ENCODE results near the gene TIMMDC1. TPM values are rescaled to one million over a fixed set of nuclear protein-coding genes. Genes with fewer than 3 reads are reported as not detected.
"Not testable (repeated sequence)": the region's sequence is repeated elsewhere in the genome, so short reads cannot be mapped to it uniquely, and the experiment has no call there.

The TIMMDC1 gene
- total RNA-seq, 1 experiment from 2014 or later, result 109 TPM

- H3K4me2 ChIP-seq (ENCODE audit: insufficient read depth, insufficient read length, low read length), result no peak overlapping the region
- H3K4me3 Mint-ChIP-seq, result no peak overlapping the region
- peaks cover 4 to 5% of the 10 kb centered on the region in 2 experiments; a peak in 3 of 4 replicates for H3K4me1 Mint-ChIP-seq
Observed at GRCh38 chr3:119562307-119562961, 64.1 kb downstream of the TIMMDC1 start.

GRCh38 chr3:119563334-119563733 lies 65.0 kb downstream of the TIMMDC1 start:
- not testable (repeated sequence) for DNase-seq; H3K4me1 Mint-ChIP-seq; H2BK120ac ChIP-seq (ENCODE audit: low read depth, low read length, poor library complexity, severe bottlenecking); H4K8ac ChIP-seq (replicated peaks; ENCODE audit: insufficient read length, low read depth, low read length); H3K4me2 ChIP-seq (ENCODE audit: insufficient read depth, insufficient read length, low read length); H2BK5ac ChIP-seq (ENCODE audit: insufficient read length, low read length); H3K36me3 Mint-ChIP-seq (ENCODE audit: insufficient read depth in 1 of 3, low read depth in 3 of 3); H3K4me1 ChIP-seq (ENCODE audit: insufficient read depth, low read length); H3K9me3 ChIP-seq (ENCODE audit: control insufficient read depth, low read depth, low read length); H3K23me2 ChIP-seq (ENCODE audit: insufficient read length, low read depth, low read length, poor library complexity, severe bottlenecking); H3K79me1 ChIP-seq (ENCODE audit: insufficient read depth, low read depth, low read length, poor library complexity, severe bottlenecking); H3K27ac ChIP-seq (ENCODE audit: insufficient read length, low read depth, low read length); H3K79me2 ChIP-seq (ENCODE audit: insufficient read depth, low read length); H3K23ac ChIP-seq (ENCODE audit: insufficient read length, low read depth, low read length); H3K4me3 Mint-ChIP-seq; H3K18ac ChIP-seq (ENCODE audit: insufficient read length, low read depth, low read length); H4K20me1 ChIP-seq (ENCODE audit: control insufficient read depth, insufficient read depth, insufficient read length); H3K56ac ChIP-seq (ENCODE audit: insufficient read length, low read depth, low read length); H2AFZ ChIP-seq (ENCODE audit: low read length); H4K5ac ChIP-seq (ENCODE audit: insufficient read length, low read depth, low read length); H2BK12ac ChIP-seq (ENCODE audit: insufficient read length, low read depth, low read length); H3T11ph ChIP-seq (ENCODE audit: low read length); H3K9me3 Mint-ChIP-seq; H3K27me3 ChIP-seq (ENCODE audit: insufficient read depth, low read length); H2BK15ac ChIP-seq (ENCODE audit: low read depth, low read length); H2AK5ac ChIP-seq (ENCODE audit: insufficient read length, low read length); H3K4ac ChIP-seq (ENCODE audit: low read depth, low read length); H3K9ac ChIP-seq (ENCODE audit: extremely low read depth, insufficient read length, low read length); H3K27ac Mint-ChIP-seq; H3K14ac ChIP-seq (ENCODE audit: insufficient read depth, low read length); H2BK20ac ChIP-seq (ENCODE audit: low read depth, low read length, poor library complexity, severe bottlenecking); H4K91ac ChIP-seq (ENCODE audit: insufficient read length, low read depth, low read length)
- peaks cover 11% of the 10 kb centered on the region for H3K27me3 Mint-ChIP-seq (ENCODE audit: low read depth)
- WGBS (ENCODE audit: extremely low coverage, insufficient read length, low lambda C conversion rate), result no CpG with 5 or more reads among the region's 2 CpGs

More at GRCh38 chr3:119562307-119562961, 64.1 kb downstream of the TIMMDC1 start:
- Histone ChIP-seq H3K27ac (ENCODE audit: insufficient read length, low read depth, low read length) (no peak overlapping the region), H3K9me3 (ENCODE audit: control insufficient read depth, low read depth, low read length) (no peaks in the 10 kb centered on the region), H3K56ac (ENCODE audit: insufficient read length, low read depth, low read length) (no peak overlapping the region), H3K79me2 (ENCODE audit: insufficient read depth, low read length) (no peaks in the 10 kb centered on the region), H2BK20ac (ENCODE audit: low read depth, low read length, poor library complexity, severe bottlenecking) (no peak overlapping the region), H2BK5ac (ENCODE audit: insufficient read length, low read length) (no peak overlapping the region), H3K9ac (ENCODE audit: extremely low read depth, insufficient read length, low read length) (no peak overlapping the region), H3K18ac (ENCODE audit: insufficient read length, low read depth, low read length) (no peak overlapping the region), H3K23me2 (ENCODE audit: insufficient read length, low read depth, low read length, poor library complexity, severe bottlenecking) (no peaks in the 10 kb centered on the region), H2BK15ac (ENCODE audit: low read depth, low read length) (no peak overlapping the region), H2AFZ (ENCODE audit: low read length) (no peak overlapping the region), H2BK12ac (ENCODE audit: insufficient read length, low read depth, low read length) (no peak overlapping the region), H3T11ph (ENCODE audit: low read length) (no peak overlapping the region), H4K20me1 (ENCODE audit: control insufficient read depth, insufficient read depth, insufficient read length) (no peaks in the 10 kb centered on the region), H3K14ac (ENCODE audit: insufficient read depth, low read length) (no peak overlapping the region), H3K4me1 (ENCODE audit: insufficient read depth, low read length) (no peaks in the 10 kb centered on the region), H3K23ac (ENCODE audit: insufficient read length, low read depth, low read length) (no peak overlapping the region), H3K79me1 (ENCODE audit: insufficient read depth, low read depth, low read length, poor library complexity, severe bottlenecking) (no peaks in the 10 kb centered on the region), H4K91ac (ENCODE audit: insufficient read length, low read depth, low read length) (no peak overlapping the region), H2BK120ac (ENCODE audit: low read depth, low read length, poor library complexity, severe bottlenecking) (no peak overlapping the region), H4K8ac (replicated peaks; ENCODE audit: insufficient read length, low read depth, low read length) (no peak overlapping the region), H4K5ac (ENCODE audit: insufficient read length, low read depth, low read length) (no peak overlapping the region), H3K27me3 (ENCODE audit: insufficient read depth, low read length) (no peaks in the 10 kb centered on the region), H2AK5ac (ENCODE audit: insufficient read length, low read length) (no peak overlapping the region), H3K4ac (ENCODE audit: low read depth, low read length) (no peak overlapping the region)
- H3K27ac Mint-ChIP-seq, result no peak overlapping the region; a peak in 1 of 7 replicates
- DNase-seq, result no peak
- peaks cover 8% of the 10 kb centered on the region for H3K27me3 Mint-ChIP-seq (ENCODE audit: low read depth)
- no peaks in the 10 kb centered on the region; a peak in 1 of 5 replicates for H3K9me3 Mint-ChIP-seq
- WGBS (ENCODE audit: extremely low coverage, insufficient read length, low lambda C conversion rate), result no CpG with 5 or more reads among the region's 6 CpGs
- TF ChIP-seq CTCF (conservative IDR thresholded peaks at IDR 0.05), result no peak
- H3K36me3 Mint-ChIP-seq (ENCODE audit: insufficient read depth in 1 of 3, low read depth in 3 of 3), result no peaks in the 10 kb centered on the region
